H1 (cell line): ENCODE results near the gene PAXX. TPM values are rescaled to one million over a fixed set of nuclear protein-coding genes. Genes with fewer than 3 reads are reported as not detected.

Source experiments
- CTCF ChIA-PET: fragments of 300-600 bp; sonication (Branson Sonifier 250); formaldehyde crosslinking; loops from one replicate; lab custom pipeline; 2021; ENCODE audit not compliant: partially characterized antibody; lab: Charles Lee
- POLR2A ChIA-PET: fragments of 300-600 bp; sonication (Branson Sonifier 250); formaldehyde crosslinking; loops from one replicate; lab custom pipeline; 2021; ENCODE audit warnings: inconsistent platforms; ENCODE audit not compliant: partially characterized antibody; lab: Charles Lee
- DNase-seq, 2 experiments: peaks; one replicate each; pipeline versions ENCODE4 v3.0.0 to v3.0.0-alpha.2; 2010 to 2022; ENCODE audit warnings: low spot score in 2 of 2, low read depth in 1 of 2, mixed read lengths in 1 of 2
- FAIRE-seq: peaks from 2 replicates; lab custom pipeline; 2011; peaks lifted over from hg19 to GRCh38; lab: Jason Lieb, UNC
- H2AFZ ChIP-seq: 2 replicates; pipeline ENCODE4 v1.8.1; 2012; ENCODE audit warnings: low read length, inconsistent platforms
- H2AK5ac ChIP-seq: 2 replicates; pipeline ENCODE4 v1.6.1; 2013; ENCODE audit warnings: low read depth, low read length
- H2BK120ac ChIP-seq: replicated peaks from 2 replicates; pipeline ENCODE3; 2013; ENCODE audit warnings: low read depth, low read length, inconsistent platforms
- H2BK12ac ChIP-seq: 2 replicates; pipeline ENCODE4 v1.6.1; 2013; ENCODE audit warnings: low read depth, low read length
- H2BK15ac ChIP-seq: 2 replicates; pipeline ENCODE4 v1.6.1; 2013; ENCODE audit warnings: low read length
- H2BK20ac ChIP-seq: 2 replicates; pipeline ENCODE4 v1.6.1; 2013; ENCODE audit warnings: low read length
- H2BK5ac ChIP-seq: 2 replicates; pipeline ENCODE4 v1.6.1; 2013; ENCODE audit warnings: low read depth, low read length
- H3K14ac ChIP-seq: 2 replicates; pipeline ENCODE4 v1.6.1; 2013; ENCODE audit warnings: inconsistent platforms; ENCODE audit not compliant: insufficient read length
- H3K18ac ChIP-seq: 2 replicates; pipeline ENCODE4 v1.6.1; 2013; ENCODE audit warnings: low read length; ENCODE audit errors: extremely low read depth
- H3K23ac ChIP-seq: 2 replicates; pipeline ENCODE4 v1.6.1; 2013; ENCODE audit warnings: inconsistent platforms; ENCODE audit not compliant: insufficient read length
- H3K23me2 ChIP-seq: 2 replicates; pipeline ENCODE4 v1.6.1; 2013; ENCODE audit warnings: low read depth, low read length
- H3K27ac ChIP-seq: 2 replicates; pipeline ENCODE4 v1.6.1; 2011; ENCODE audit warnings: low read depth, low read length, inconsistent platforms
- H3K27me3 ChIP-seq, 4 experiments: replicated peaks in 1 of 4; 1 replicate in 1 of 4; 2 replicates in 3 of 4; pipeline versions ENCODE4 v1.6.1 to v1.8.1; 2011 to 2013; ENCODE audit warnings: low read length in 3 of 4, mild to moderate bottlenecking in 3 of 4, inconsistent platforms in 2 of 4, mixed read lengths in 2 of 4, moderate library complexity in 1 of 4; ENCODE audit not compliant: control insufficient read depth in 3 of 4, insufficient read depth in 3 of 4; ENCODE audit errors: extremely low read depth in 1 of 4
- H3K36me3 ChIP-seq, 4 experiments: 2 replicates each; pipeline versions ENCODE4 v1.6.1 to v1.8.1; 2011 to 2013; ENCODE audit warnings: mild to moderate bottlenecking in 4 of 4, low read length in 3 of 4, moderate library complexity in 2 of 4, control low read depth in 1 of 4, inconsistent platforms in 1 of 4; ENCODE audit not compliant: insufficient read depth in 4 of 4, control insufficient read depth in 2 of 4
- H3K4ac ChIP-seq: replicated peaks from 2 replicates; pipeline ENCODE3; 2013; ENCODE audit warnings: low read length, low read depth, mixed read lengths, inconsistent platforms; ENCODE audit not compliant: insufficient read length
- H3K4me1 ChIP-seq, 4 experiments: replicated peaks in 1 of 4; 1 replicate in 1 of 4; 2 replicates in 3 of 4; pipeline versions ENCODE4 v1.6.1 to v1.8.1; 2011 to 2013; ENCODE audit warnings: low read length in 3 of 4, inconsistent platforms in 2 of 4, mixed read lengths in 1 of 4; ENCODE audit not compliant: insufficient read depth in 4 of 4, control insufficient read depth in 3 of 4
- H3K4me2 ChIP-seq, 2 experiments: 2 replicates each; pipeline versions ENCODE4 v1.6.1 to v1.8.1; 2011 to 2013; ENCODE audit warnings: low read depth in 2 of 2, low read length in 2 of 2, control low read depth in 1 of 2, inconsistent platforms in 1 of 2, mild to moderate bottlenecking in 1 of 2; ENCODE audit not compliant: insufficient read depth in 1 of 2
- H3K4me3 ChIP-seq, 4 experiments: fragments of 200-600, 300-600 bp in 1 of 4; sonication (generic), shearing (Covaris generic), sonication (Bioruptor Twin) in 1 of 4; 2 replicates each; pipeline versions ENCODE4 v1.5.1 to v1.8.1; 2011 to 2016; ENCODE audit warnings: low read length in 4 of 4, low read depth in 3 of 4, control low read depth in 2 of 4, inconsistent platforms in 2 of 4, mild to moderate bottlenecking in 2 of 4, mixed read lengths in 1 of 4, moderate library complexity in 1 of 4; ENCODE audit not compliant: insufficient read depth in 2 of 4; ENCODE audit errors: extremely low read depth in 1 of 4
- H3K56ac ChIP-seq: replicated peaks from 2 replicates; pipeline ENCODE3; 2013; ENCODE audit warnings: low read depth, mild to moderate bottlenecking, mixed read lengths, low read length, inconsistent platforms; ENCODE audit not compliant: insufficient read length
- H3K79me1 ChIP-seq: 2 replicates; pipeline ENCODE4 v1.6.1; 2013; ENCODE audit warnings: low read depth, low read length, control low read depth
- H3K79me2 ChIP-seq, 2 experiments: 2 replicates each; pipeline versions ENCODE4 v1.6.1 to v1.8.1; 2012 to 2013; ENCODE audit warnings: low read length in 2 of 2, mild to moderate bottlenecking in 2 of 2, inconsistent platforms in 1 of 2; ENCODE audit not compliant: insufficient read depth in 2 of 2, control insufficient read depth in 1 of 2
- H3K9ac ChIP-seq, 4 experiments: replicated peaks in 1 of 4; 1 replicate in 1 of 4; 2 replicates in 3 of 4; pipeline versions ENCODE4 v1.6.1 to v1.8.1; 2011 to 2013; ENCODE audit warnings: low read depth in 3 of 4, low read length in 3 of 4, control low read depth in 2 of 4, mild to moderate bottlenecking in 2 of 4, moderate library complexity in 2 of 4, inconsistent platforms in 1 of 4; ENCODE audit errors: extremely low read depth in 1 of 4
- H3K9me3 ChIP-seq, 2 experiments: 2 replicates each; pipeline versions ENCODE4 v1.6.1 to v1.8.1; 2012 to 2013; ENCODE audit warnings: mild to moderate bottlenecking in 2 of 2, moderate library complexity in 2 of 2, control low read depth in 1 of 2, inconsistent platforms in 1 of 2, low read depth in 1 of 2, low read length in 1 of 2, mixed read lengths in 1 of 2; ENCODE audit not compliant: insufficient read depth in 2 of 2
- H4K20me1 ChIP-seq, 2 experiments: replicated peaks in 1 of 2; 2 replicates each; pipeline versions ENCODE3 to v1.8.1; 2011 to 2013; ENCODE audit warnings: inconsistent platforms in 2 of 2, low read length in 2 of 2, mild to moderate bottlenecking in 1 of 2; ENCODE audit not compliant: insufficient read depth in 2 of 2, control insufficient read depth in 1 of 2
- H4K5ac ChIP-seq: 2 replicates; pipeline ENCODE4 v1.6.1; 2013; ENCODE audit warnings: low read length, low read depth, mixed read lengths, inconsistent platforms; ENCODE audit not compliant: insufficient read length
- H4K8ac ChIP-seq: 2 replicates; pipeline ENCODE4 v1.8.0; 2013; ENCODE audit warnings: mild to moderate bottlenecking, moderate library complexity, low read length, inconsistent platforms; ENCODE audit not compliant: insufficient read depth; ENCODE audit errors: extremely low read depth
- H4K91ac ChIP-seq: replicated peaks from 2 replicates; pipeline ENCODE3; 2013; ENCODE audit warnings: low read length, mixed read lengths, inconsistent platforms; ENCODE audit not compliant: insufficient read length
- SIX5 ChIP-seq: IDR thresholded peaks from 2 replicates; pipeline ENCODE4 v1.6.1; 2011; ENCODE audit warnings: mild to moderate bottlenecking, low read depth, low read length
- WGBS, 2 experiments: shearing (Covaris generic) in 1 of 2; methylation state at CpG; one replicate each; pipeline versions ENCODE4 v1.1.6 to v1.1.7; 2013 to 2015; ENCODE audit warnings: low lambda C conversion rate in 2 of 2, mixed read lengths in 2 of 2, inconsistent platforms in 1 of 2, low coverage in 1 of 2, missing lambda C conversion rate in 1 of 2; ENCODE audit not compliant: insufficient replicate concordance in 2 of 2, insufficient coverage in 1 of 2, insufficient read length in 1 of 2; ENCODE audit errors: extremely low coverage in 1 of 2, missing lambda C conversion rate in 1 of 2; 5-methylcytosine and 5-hydroxymethylcytosine counted together
- polyA plus RNA-seq, 7 experiments: library from polyadenylated mRNA; depleted of rRNA in 3 of 7; stranded (reverse) in 5 of 7; unstranded in 2 of 7; fragments of >200 nt in 5 of 7; fragments of 200-250 nt in 2 of 7; gene quantifications; 1 replicate in 5 of 7; 2 replicates in 1 of 7; 4 replicates in 1 of 7; pipeline versions ENCODE4 v1.2.1 to v1.2.3, GENCODE V29; 2011 to 2013; ENCODE audit warnings: missing spikeins in 2 of 7, mixed read lengths in 2 of 7
- total RNA-seq: library from RNA; stranded (reverse); fragmentation: NEBNext Ultra II Directional; extraction: Animal tissue kit (Norgen Biotek cat#: 25700); gene quantifications from 2 replicates; pipeline ENCODE4 v1.2.1, GENCODE V29; 2021

Gene PAXX
- total and polyA plus RNA-seq, 2 of the 8 experiments (the other 6 are each of a cell fraction or from before 2014, with no cell fraction given) = 43.4 to 45.9 TPM

GRCh38 chr9:136955943-136956335 lies 36.3 kb upstream of the PAXX start:
- no peak overlapping the region for H2BK5ac ChIP-seq
- H4K91ac ChIP-seq = no peak overlapping the region
- no peak for TF ChIP-seq SIX5

More at GRCh38 chr9:136955943-136956335, 36.3 kb upstream of the PAXX start:
- Histone ChIP-seq H2BK15ac (no peak overlapping the region), H3K14ac (no peak overlapping the region), H3K27ac (no peak overlapping the region), H3K4ac (no peak overlapping the region), H3K79me1 (no peaks in the 10 kb centered on the region), H2BK120ac (no peak overlapping the region), H3K56ac (no peak overlapping the region), H3K4me3 (no peak overlapping the region), H3K4me1 (peaks cover 0 to 2% (median under 1%) of the 10 kb centered on the region in 4 experiments; a peak in 2 of 7 replicates), H2AK5ac (no peak overlapping the region), H2AFZ (no peak overlapping the region), H3K4me2 (no peak overlapping the region), H4K20me1 (peaks cover 0 to 6% of the 10 kb centered on the region in 2 experiments), H3K79me2 (no peaks in the 10 kb centered on the region), H2BK20ac (no peak overlapping the region), H2BK12ac (no peak overlapping the region), H3K27me3 (no peaks in the 10 kb centered on the region), H4K8ac (no peak overlapping the region), H3K23me2 (peaks cover 12% of the 10 kb centered on the region; the same call in 1 of the 2 replicates), H3K9ac (no peak overlapping the region), H3K18ac (no peak overlapping the region), H3K23ac (no peak overlapping the region), H4K5ac (no peak overlapping the region), H3K36me3 (no peaks in the 10 kb centered on the region), H3K9me3 (no peaks in the 10 kb centered on the region)
- WGBS, 2 experiments = 89% methylated on average over 9 of the region's 9 CpGs; no CpG with 5 or more reads in 1 of the 2 experiments
- FAIRE-seq (no peak), DNase-seq (no peak)
- CTCF ChIA-PET = interaction anchor here (1.3 to 5.2 kb wide), 4 partner anchors 11 to 111 kb away, joined by 3 to 21 read pairs (median 6); partner anchors contain the start of genes C8G and FBXW5
- POLR2A ChIA-PET = no interaction called here
